Measurements from ENCODE around the gene ZDHHC12.
"Not testable (repeated sequence)": the region's sequence is repeated elsewhere in the genome, so short reads cannot be mapped to it uniquely, and the experiment has no call there.

ZDHHC12 gene

DNA sequence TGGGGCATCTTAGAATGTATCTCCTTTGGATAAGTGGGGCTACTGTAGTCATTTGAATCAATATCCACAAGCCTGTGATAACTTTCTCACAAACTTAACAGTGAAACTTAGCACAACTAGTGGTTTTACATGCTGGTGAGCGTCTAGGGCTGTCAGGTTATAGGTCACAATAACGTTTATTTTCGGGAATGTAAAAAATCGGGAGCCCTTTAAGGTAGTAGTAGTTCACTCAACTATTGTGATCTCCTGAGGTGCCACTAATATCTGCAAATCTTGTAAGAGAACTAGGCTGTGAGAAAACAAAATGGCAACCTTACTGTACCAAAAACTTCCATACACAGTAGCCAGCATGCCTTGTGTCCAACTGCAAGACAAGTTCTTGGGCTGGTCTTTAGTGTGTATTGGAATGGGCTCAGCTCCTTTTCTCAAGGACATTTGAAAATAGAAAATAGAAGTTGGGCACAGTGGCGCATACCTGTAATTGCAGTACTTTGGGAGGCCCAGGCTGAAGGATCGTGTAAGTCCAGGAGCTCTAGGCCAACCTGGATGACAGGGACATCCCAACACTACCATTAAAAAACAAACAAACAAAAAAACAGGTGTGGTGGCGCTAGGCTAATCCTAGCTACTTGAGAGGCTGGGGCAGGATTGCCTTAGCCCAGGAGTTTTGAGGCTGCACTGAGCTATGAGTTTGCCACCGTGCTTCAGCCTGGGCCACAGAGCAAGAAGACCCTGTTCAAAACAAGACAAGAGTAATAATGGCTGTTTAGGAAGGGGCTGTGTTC is 26.8 kb downstream of the ZDHHC12 start:
- H3K9ac ChIP-seq (ENCODE audit: low read length) = no peak overlapping the region
- H3K27me3 ChIP-seq (ENCODE audit: low read depth, low read length) = no peaks in the 10 kb centered on the region
- peaks cover 48% of the 10 kb centered on the region for H3K79me2 ChIP-seq (ENCODE audit: low read length)
- H3K4me2 ChIP-seq (ENCODE audit: low read length) = no peak overlapping the region
- peaks cover 39% of the 10 kb centered on the region for H3K4me1 ChIP-seq (ENCODE audit: low read length)
- no peaks in the 10 kb centered on the region for H3K9me3 ChIP-seq (ENCODE audit: insufficient read depth, low read length)
- H2AFZ ChIP-seq (ENCODE audit: low read depth, low read length) = no peak overlapping the region
- H3K27ac ChIP-seq (ENCODE audit: low read length) = peak overlapping the region; percentile 92
- H4K20me1 ChIP-seq (ENCODE audit: insufficient read depth, low read length) = peaks cover 17% of the 10 kb centered on the region; the same call in 1 of the 2 replicates
- TF ChIP-seq EZH2phosphoT487 (IDR thresholded peaks at IDR 0.05; ENCODE audit: low read depth) = no peak
- TF ChIP-seq, protein P1, sequence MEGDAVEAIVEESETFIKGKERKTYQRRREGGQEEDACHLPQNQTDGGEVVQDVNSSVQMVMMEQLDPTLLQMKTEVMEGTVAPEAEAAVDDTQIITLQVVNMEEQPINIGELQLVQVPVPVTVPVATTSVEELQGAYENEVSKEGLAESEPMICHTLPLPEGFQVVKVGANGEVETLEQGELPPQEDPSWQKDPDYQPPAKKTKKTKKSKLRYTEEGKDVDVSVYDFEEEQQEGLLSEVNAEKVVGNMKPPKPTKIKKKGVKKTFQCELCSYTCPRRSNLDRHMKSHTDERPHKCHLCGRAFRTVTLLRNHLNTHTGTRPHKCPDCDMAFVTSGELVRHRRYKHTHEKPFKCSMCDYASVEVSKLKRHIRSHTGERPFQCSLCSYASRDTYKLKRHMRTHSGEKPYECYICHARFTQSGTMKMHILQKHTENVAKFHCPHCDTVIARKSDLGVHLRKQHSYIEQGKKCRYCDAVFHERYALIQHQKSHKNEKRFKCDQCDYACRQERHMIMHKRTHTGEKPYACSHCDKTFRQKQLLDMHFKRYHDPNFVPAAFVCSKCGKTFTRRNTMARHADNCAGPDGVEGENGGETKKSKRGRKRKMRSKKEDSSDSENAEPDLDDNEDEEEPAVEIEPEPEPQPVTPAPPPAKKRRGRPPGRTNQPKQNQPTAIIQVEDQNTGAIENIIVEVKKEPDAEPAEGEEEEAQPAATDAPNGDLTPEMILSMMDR (IDR thresholded peaks at IDR 0.05; ENCODE audit: low read depth, low read length) = no peak
- H3K36me3 ChIP-seq (replicated peaks; ENCODE audit: low read depth, low read length) = peaks cover 46% of the 10 kb centered on the region
- H3K4me3 ChIP-seq (ENCODE audit: low read length) = no peak overlapping the region

DNA sequence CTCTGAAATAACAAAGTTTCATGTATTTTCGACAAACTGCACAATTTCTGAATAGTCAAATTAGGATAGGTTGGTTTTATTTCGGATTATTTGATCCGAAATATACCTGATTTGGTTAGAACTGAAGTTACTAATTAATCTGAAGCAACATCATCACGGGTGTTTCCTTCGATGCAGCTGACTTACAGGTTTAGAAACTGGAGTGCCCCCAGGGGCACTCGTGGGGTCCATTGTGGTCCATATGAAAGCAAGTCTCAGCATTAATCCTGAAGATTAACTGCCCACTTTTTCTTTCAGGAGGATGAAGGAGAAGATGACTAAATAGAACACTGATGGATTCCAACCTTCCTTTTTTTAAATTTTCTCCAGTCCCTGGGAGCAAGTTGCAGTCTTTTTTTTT is 29.6 kb downstream of the ZDHHC12 start:
- peaks cover 71% of the 10 kb centered on the region for H3K79me2 ChIP-seq (ENCODE audit: low read length)
- peaks cover 68% of the 10 kb centered on the region for H3K36me3 ChIP-seq (replicated peaks; ENCODE audit: low read depth, low read length)

DNA sequence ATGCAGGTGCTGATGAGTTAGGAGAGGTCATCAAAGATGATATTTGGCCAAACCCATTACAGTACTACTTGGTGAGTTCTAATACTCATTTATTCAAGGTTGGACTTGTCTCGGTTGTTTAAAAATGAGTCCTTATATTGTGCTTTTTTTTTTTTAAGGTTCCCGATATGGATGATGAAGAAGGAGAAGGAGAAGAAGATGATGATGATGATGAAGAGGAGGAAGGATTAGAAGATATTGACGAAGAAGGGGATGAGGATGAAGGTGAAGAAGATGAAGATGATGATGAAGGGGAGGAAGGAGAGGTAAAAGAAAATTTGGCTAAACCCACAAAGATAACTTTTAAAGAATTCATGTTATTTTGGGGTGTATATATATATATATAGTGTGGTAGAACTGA is 30.2 kb downstream of the ZDHHC12 start:
- peaks cover 75% of the 10 kb centered on the region for H3K79me2 ChIP-seq (ENCODE audit: low read length)
- H2AFZ ChIP-seq (ENCODE audit: low read depth, low read length); H3K27me3 ChIP-seq (ENCODE audit: low read depth, low read length); H3K9me3 ChIP-seq (ENCODE audit: insufficient read depth, low read length): not testable (repeated sequence)
- H3K4me1 ChIP-seq (ENCODE audit: low read length) = peaks cover 38% of the 10 kb centered on the region
- H3K9ac ChIP-seq (ENCODE audit: low read length) = peak overlapping the region; percentile 97
- H3K4me2 ChIP-seq (ENCODE audit: low read length) = peak overlapping the region; percentile 74
- H3K27ac ChIP-seq (ENCODE audit: low read length) = peak overlapping the region; percentile 92
- H3K36me3 ChIP-seq (replicated peaks; ENCODE audit: low read depth, low read length) = peaks cover 65% of the 10 kb centered on the region
- H4K20me1 ChIP-seq (ENCODE audit: insufficient read depth, low read length) = peaks cover 35% of the 10 kb centered on the region
- peak overlapping the region; percentile 92 for H3K4me3 ChIP-seq (ENCODE audit: low read length)

More for the DNA sequence above, 29.6 kb downstream of the ZDHHC12 start:
- TF ChIP-seq EZH2phosphoT487 (IDR thresholded peaks at IDR 0.05; ENCODE audit: low read depth) = no peak
- TF ChIP-seq, protein P1 (IDR thresholded peaks at IDR 0.05; ENCODE audit: low read depth, low read length) = no peak
- H3K9me3 ChIP-seq (ENCODE audit: insufficient read depth, low read length) = no peaks in the 10 kb centered on the region
- peak overlapping the region; percentile 92 for H3K27ac ChIP-seq (ENCODE audit: low read length)
- H3K9ac ChIP-seq (ENCODE audit: low read length) = peak overlapping the region; percentile 51
- peak overlapping the region; percentile 74 for H3K4me2 ChIP-seq (ENCODE audit: low read length)
- no peaks in the 10 kb centered on the region for H3K27me3 ChIP-seq (ENCODE audit: low read depth, low read length)
- H2AFZ ChIP-seq (ENCODE audit: low read depth, low read length) = no peak overlapping the region
- H3K4me1 ChIP-seq (ENCODE audit: low read length) = peaks cover 38% of the 10 kb centered on the region
- peaks cover 35% of the 10 kb centered on the region for H4K20me1 ChIP-seq (ENCODE audit: insufficient read depth, low read length)
- H3K4me3 ChIP-seq (ENCODE audit: low read length) = peak overlapping the region; percentile 92

DNA sequence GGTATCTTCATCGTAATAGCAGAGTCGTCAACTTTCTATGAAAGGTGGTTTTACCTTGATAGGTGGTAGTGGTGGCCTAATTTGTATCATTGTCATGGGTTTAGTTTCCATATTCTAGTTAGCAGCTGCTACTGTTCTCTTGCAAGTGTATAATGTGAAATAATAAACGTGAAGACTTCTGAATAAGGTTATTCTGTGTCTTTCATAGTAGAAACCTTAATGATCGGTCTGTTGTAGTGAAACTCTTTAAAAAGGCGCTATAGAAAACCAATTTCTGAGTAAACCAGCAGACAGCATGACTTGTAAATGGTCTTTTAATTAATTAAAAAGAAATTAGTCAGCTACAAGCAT is 33.3 kb downstream of the ZDHHC12 start:
- peaks cover 41% of the 10 kb centered on the region for H3K36me3 ChIP-seq (replicated peaks; ENCODE audit: low read depth, low read length)
- peaks cover 90% of the 10 kb centered on the region for H3K79me2 ChIP-seq (ENCODE audit: low read length)
- H2AFZ ChIP-seq (ENCODE audit: low read depth, low read length) = no peak overlapping the region
- TF ChIP-seq EZH2phosphoT487 (IDR thresholded peaks at IDR 0.05; ENCODE audit: low read depth) = no peak
- TF ChIP-seq, protein P1 (IDR thresholded peaks at IDR 0.05; ENCODE audit: low read depth, low read length) = no peak
- peak overlapping the region; percentile 97 for H3K9ac ChIP-seq (ENCODE audit: low read length)
- peak overlapping the region; percentile 92 for H3K27ac ChIP-seq (ENCODE audit: low read length)
- H3K27me3 ChIP-seq (ENCODE audit: low read depth, low read length) = no peaks in the 10 kb centered on the region
- H3K4me3 ChIP-seq (ENCODE audit: low read length) = peak overlapping the region; percentile 92
- H3K9me3 ChIP-seq (ENCODE audit: insufficient read depth, low read length) = no peaks in the 10 kb centered on the region
- H4K20me1 ChIP-seq (ENCODE audit: insufficient read depth, low read length) = peaks cover 22% of the 10 kb centered on the region
- H3K4me1 ChIP-seq (ENCODE audit: low read length) = peaks cover 59% of the 10 kb centered on the region
- peak overlapping the region; percentile 74 for H3K4me2 ChIP-seq (ENCODE audit: low read length)
